T-helper 17 cell (primary cell): ENCODE results near the gene SLIT3. TPM values are rescaled to one million over a fixed set of nuclear protein-coding genes. Genes with fewer than 3 reads are reported as not detected.

Experiments
- ATAC-seq: fragments of 150-1000 bp; cut with Tn5 transposase; 2 replicates; pipeline ENCODE4 v1.10.0; 2021; ENCODE audit warnings: mild to moderate bottlenecking, moderate library complexity
- DNase-seq, 3 donors: peaks; one replicate each; pipeline versions ENCODE4 v3.0.0 to v3.0.0-alpha.2; 2020 to 2021
- H3K9me3 ChIP-seq: one replicate; pipeline ENCODE4 v1.7.0; 2013; ENCODE audit warnings: low read length, mild to moderate bottlenecking; ENCODE audit not compliant: control insufficient read depth, poor library complexity, severe bottlenecking
- H3K27ac Mint-ChIP-seq: one replicate; pipeline ENCODE4 v1.8.0; 2022; ENCODE audit warnings: mild to moderate bottlenecking, moderate library complexity, mixed read lengths
- H3K27me3 Mint-ChIP-seq: one replicate; pipeline ENCODE4 v1.8.0; 2022; ENCODE audit warnings: mixed read lengths
- H3K36me3 Mint-ChIP-seq: one replicate; pipeline ENCODE4 v1.8.0; 2022; ENCODE audit warnings: low read depth, mixed read lengths
- H3K4me1 Mint-ChIP-seq: one replicate; pipeline ENCODE4 v1.8.0; 2022; ENCODE audit warnings: mild to moderate bottlenecking, mixed read lengths
- H3K4me3 Mint-ChIP-seq: one replicate; pipeline ENCODE4 v1.8.0; 2022; ENCODE audit warnings: mild to moderate bottlenecking, moderate library complexity, mixed read lengths
- total RNA-seq, 4 donors: library from RNA in 2 of 4; stranded (reverse) in 2 of 4; gene quantifications; one replicate each; pipeline ENCODE4 v1.2.3 and lab custom pipeline; 2022 to 2026

The SLIT3 gene
- total RNA-seq, 2 donors from 2014 or later: not detected

DNA sequence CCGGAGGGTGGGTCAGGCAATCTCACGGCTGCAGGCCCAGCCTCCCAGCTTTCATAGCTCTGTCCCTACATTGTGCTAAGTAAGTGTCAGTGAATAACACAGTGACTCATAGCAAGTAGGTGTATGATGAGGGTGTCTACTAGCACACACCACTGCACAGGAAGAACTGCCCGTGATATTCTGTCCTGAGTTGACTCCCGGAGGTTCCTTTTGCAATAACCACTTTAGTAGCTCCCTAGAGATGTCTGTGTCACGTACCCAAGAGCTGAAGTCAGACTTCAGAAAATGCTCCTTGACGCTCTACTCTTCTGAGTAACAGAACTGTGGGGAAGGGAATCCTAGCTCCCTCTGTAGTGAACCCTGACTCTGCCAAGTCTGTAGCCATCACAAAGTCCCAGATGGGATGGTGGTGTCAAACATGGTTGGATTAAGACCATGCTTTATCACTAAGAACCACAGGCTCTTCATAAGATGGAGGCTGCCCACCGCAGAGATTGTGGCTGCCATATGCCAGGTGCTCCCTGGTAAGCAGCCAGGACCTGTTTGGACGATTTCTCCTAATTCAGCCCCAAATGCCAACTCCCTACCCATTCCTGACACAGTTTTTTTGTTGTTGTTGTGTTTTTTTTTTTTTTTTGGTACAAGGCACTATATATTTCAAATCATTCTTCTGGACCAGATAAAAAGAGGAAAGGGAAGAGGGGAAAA lies 369.1 kb downstream of the SLIT3 start:
- DNase-seq (no peak), ATAC-seq (no peak)
- no peaks in the 10 kb centered on the region for H3K4me1 Mint-ChIP-seq
- no peaks in the 10 kb centered on the region for H3K36me3 Mint-ChIP-seq
- H3K27me3 Mint-ChIP-seq: peaks cover 46% of the 10 kb centered on the region
- H3K9me3 ChIP-seq: no peaks in the 10 kb centered on the region
- no peak overlapping the region for H3K27ac Mint-ChIP-seq
- no peak overlapping the region for H3K4me3 Mint-ChIP-seq

DNA sequence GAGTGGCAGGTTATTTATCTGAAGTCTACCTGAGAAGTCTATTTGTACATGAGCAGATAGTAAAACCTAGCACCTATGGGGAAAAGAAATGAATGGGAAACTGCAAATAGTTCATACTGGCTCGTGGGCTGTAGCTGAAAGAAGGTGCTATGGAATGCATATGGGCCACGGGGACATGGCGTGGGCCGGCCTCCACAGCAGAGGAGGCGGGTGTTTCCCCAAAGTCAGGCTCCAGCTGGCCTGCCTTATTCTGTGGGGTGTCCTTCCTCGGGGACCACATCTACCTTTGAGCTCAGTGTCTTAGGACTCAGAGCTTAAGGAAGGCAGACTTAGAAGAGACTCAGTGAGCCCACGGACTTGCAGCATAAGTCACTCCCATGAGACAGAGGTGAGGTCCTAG lies 371.3 kb downstream of the SLIT3 start:
- H3K36me3 Mint-ChIP-seq: no peaks in the 10 kb centered on the region

DNA sequence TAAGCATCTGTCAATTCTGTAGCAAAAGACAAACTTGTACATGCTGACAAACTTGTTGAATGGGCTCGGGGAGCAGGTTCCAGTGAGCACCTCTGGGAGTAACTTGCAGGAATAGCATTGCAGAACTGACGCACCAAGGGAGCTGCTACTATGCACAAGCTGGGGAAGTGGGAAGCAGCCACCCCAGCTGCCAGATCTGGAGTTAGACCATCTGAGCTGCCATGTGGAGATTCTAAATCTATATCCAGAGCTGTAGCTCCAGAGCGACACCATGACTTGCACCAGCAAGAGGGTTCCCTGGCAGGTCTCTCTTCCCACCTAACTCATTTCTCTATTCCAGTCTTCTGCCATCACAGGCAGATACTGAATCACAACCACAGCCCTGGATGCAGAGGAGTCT lies 375.8 kb downstream of the SLIT3 start:
- H3K4me1 Mint-ChIP-seq: peaks cover 4% of the 10 kb centered on the region
- ATAC-seq: no peak
- H3K27ac Mint-ChIP-seq: no peak overlapping the region
- H3K9me3 ChIP-seq: no peaks in the 10 kb centered on the region
- DNase-seq: no peak
- H3K4me3 Mint-ChIP-seq: no peak overlapping the region
- H3K27me3 Mint-ChIP-seq: peaks cover 50% of the 10 kb centered on the region
- H3K36me3 Mint-ChIP-seq: no peaks in the 10 kb centered on the region

More for the DNA sequence above, 371.3 kb downstream of the SLIT3 start:
- no peak for ATAC-seq
- no peak overlapping the region for H3K4me3 Mint-ChIP-seq
- H3K9me3 ChIP-seq: no peaks in the 10 kb centered on the region
- DNase-seq: no peak
- no peaks in the 10 kb centered on the region for H3K4me1 Mint-ChIP-seq
- H3K27me3 Mint-ChIP-seq: peaks cover 46% of the 10 kb centered on the region
- H3K27ac Mint-ChIP-seq: no peak overlapping the region

DNA sequence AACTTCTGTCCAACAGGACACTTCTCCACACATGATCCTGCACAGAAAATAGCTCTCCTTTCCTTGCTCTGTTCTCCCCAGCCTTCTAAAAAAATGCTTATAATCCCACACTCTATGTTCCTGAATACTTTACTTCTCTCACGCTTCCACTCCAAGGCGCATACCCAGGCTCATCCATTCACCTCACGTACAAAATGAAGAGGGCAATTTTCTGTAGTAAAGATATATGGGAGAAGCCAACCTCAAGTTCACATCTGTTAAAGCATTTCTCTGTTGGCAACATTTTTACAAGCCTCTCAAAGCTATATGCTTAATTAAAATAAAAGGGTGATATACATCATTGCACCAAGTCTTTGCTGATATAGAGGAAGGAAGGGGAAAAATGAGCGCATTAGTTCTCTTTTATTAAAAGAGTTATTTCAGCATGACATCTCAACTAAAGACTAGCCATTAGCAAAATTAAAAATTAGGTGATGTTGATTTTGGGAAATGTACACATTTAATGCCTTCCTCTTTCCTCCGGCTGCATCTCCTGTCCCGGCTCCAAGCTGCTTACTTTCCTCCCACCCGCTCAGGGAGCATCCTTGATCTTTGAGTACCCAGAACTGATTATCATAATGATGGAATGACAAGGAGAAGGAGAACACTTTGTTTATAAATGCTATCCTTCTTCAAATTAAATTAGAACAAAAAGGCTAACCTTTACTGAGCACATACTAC lies 379.6 kb downstream of the SLIT3 start:
- no peak for ATAC-seq
- Mint-ChIP-seq H3K27ac (no peak overlapping the region), H3K27me3 (peaks cover 65% of the 10 kb centered on the region), H3K4me1 (peaks cover 5% of the 10 kb centered on the region), H3K36me3 (no peaks in the 10 kb centered on the region), H3K4me3 (no peak overlapping the region)
- DNase-seq: no peak
- H3K9me3 ChIP-seq: no peaks in the 10 kb centered on the region

DNA sequence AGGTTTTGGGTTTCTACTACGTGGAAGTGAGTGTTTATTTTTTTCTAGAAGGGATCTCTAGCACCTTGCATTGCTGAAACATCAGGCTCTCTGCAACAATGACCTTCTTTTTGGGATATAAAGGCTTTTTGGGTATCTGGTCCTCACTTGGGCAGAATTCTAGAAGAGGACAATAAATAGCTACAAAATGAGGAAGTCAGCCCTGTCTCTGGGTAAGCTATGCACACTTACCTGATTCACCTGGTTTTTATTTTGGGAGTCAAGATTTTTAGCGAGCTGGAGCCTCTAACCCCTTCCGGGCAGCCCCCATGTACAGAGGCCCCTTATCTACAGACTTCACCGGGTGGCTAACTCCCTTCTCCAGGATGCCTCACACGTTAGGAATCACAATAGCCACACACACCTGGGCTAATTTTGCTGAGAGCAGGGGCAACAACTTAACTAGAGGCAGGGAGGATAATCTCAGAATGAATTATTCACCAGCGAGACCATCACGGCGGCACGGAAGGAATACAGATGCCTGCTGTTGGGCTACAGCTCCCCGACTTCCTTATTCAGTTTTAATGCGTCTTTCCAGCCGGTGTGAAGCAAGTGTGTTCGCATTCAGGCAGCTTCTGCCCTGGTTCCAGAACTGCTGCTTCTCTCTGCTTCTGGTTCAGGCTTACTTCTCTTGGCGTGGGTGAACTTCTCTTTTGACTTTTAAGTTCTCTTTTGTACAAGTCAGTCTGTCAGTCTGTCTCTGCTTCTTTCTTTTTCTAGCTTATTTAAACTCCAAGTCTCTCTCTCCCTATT lies 380.7 kb downstream of the SLIT3 start:
- Mint-ChIP-seq H3K27ac (no peak overlapping the region), H3K4me3 (no peak overlapping the region), H3K4me1 (peaks cover 5% of the 10 kb centered on the region), H3K36me3 (no peaks in the 10 kb centered on the region), H3K27me3 (peaks cover 69% of the 10 kb centered on the region)
- no peak for ATAC-seq
- H3K9me3 ChIP-seq: no peaks in the 10 kb centered on the region
- DNase-seq: no peak

DNA sequence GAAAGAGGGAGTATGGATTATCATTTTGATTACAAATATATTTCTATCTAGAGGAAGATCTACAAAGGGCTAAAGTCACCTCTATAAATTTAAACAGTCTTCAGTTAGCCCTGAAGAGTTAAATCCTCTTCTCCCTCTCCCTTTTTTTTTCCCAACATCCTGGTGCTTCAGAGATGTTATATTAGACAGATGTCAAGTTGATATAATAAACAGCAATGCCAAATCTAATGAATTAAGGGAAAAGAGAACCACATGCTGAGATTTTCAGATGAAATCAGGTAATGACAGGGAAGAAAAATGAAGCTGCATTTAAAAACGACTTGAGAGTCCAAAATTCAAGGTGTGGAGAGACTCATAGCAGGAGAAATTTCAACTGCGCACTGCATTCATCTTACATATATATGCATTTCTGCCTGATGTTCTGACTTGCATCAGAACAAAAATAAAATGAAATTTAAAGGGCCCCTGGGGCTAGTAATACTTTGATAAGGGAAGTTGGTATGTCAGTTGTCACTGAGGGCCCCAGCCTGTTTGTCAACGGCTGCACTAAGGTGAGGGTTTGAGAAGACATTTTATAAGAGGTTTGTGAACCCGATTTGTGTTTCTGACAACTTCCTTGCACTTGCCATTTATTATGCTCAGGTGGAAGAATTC lies 382.9 kb downstream of the SLIT3 start:
- no peaks in the 10 kb centered on the region for H3K9me3 ChIP-seq
- ATAC-seq: no peak
- H3K4me1 Mint-ChIP-seq: peaks cover 5% of the 10 kb centered on the region
- H3K4me3 Mint-ChIP-seq: no peak overlapping the region
- H3K27ac Mint-ChIP-seq: no peak overlapping the region
- H3K27me3 Mint-ChIP-seq: peaks cover 73% of the 10 kb centered on the region
- DNase-seq: no peak
- H3K36me3 Mint-ChIP-seq: no peaks in the 10 kb centered on the region

DNA sequence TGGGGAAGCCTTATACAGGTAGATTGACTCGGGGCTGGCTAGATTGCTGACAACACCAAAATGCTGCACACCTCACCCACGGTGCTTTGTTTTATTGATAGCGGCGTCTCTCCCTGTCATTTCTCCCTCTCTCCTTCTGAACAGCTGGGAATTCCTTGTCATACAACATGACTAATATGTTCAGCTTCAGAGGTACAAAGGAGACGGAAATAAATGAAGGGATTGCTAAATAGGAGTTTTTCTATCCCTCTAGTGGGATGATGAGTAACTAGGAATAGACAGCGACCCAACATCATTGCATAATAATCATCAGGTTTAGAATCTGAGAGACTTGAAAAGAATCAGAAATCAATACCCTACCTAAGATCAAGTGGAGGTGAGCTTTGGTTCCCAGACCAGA lies 384.1 kb downstream of the SLIT3 start:
- Mint-ChIP-seq H3K36me3 (no peaks in the 10 kb centered on the region), H3K4me3 (no peak overlapping the region), H3K27me3 (peaks cover 68% of the 10 kb centered on the region), H3K27ac (no peak overlapping the region), H3K4me1 (peaks cover 5% of the 10 kb centered on the region)
- no peaks in the 10 kb centered on the region for H3K9me3 ChIP-seq
- ATAC-seq (no peak), DNase-seq (no peak)

DNA sequence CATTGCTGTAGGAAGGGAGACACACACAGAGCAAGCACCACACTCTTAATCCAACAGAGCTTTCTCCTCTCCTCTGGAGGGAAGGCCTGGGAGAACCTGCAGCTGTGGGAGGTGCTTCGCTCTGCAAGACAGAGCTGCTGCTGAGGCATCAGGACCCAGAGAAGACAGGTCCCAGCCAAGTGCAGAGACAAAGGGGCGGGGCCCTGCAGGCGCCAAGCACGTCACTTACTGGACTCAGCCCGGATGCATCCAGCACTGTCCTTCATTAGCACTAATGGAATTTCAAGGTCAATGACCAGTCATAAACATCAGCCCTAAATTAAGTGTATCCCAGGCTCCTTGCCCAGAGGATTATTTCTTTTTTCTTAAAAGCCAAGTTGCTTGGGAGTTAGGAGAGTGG lies 384.7 kb downstream of the SLIT3 start:
- no peak overlapping the region for H3K4me3 Mint-ChIP-seq
- peaks cover 5% of the 10 kb centered on the region for H3K4me1 Mint-ChIP-seq
- ATAC-seq (no peak), DNase-seq (no peak)
- no peak overlapping the region for H3K27ac Mint-ChIP-seq
- H3K27me3 Mint-ChIP-seq: peaks cover 66% of the 10 kb centered on the region
- no peaks in the 10 kb centered on the region for H3K36me3 Mint-ChIP-seq
- H3K9me3 ChIP-seq: no peaks in the 10 kb centered on the region

DNA sequence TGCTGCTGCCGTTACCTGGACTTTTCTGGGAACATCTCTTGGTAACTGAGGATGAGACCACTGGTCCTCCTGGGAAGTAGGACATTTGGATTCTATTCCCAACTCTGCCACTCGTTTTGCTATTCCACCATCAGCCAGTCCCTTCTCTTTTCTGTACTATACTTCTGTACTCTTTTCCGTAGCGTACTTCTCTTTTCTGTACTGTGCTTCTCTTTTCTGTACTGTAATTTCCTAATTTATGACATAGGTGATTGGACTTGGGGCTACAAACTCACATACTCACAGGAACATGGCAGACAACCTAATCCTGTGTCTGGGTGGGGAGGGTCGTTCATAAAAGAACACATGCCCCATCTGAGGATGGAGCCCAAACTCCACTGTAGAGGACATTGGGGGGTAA lies 386.4 kb downstream of the SLIT3 start:
- no peaks in the 10 kb centered on the region for H3K9me3 ChIP-seq
- no peak for DNase-seq
- Mint-ChIP-seq H3K27ac (no peak overlapping the region), H3K27me3 (peaks cover 67% of the 10 kb centered on the region), H3K4me3 (no peak overlapping the region), H3K4me1 (no peaks in the 10 kb centered on the region), H3K36me3 (no peaks in the 10 kb centered on the region)
- no peak for ATAC-seq

DNA sequence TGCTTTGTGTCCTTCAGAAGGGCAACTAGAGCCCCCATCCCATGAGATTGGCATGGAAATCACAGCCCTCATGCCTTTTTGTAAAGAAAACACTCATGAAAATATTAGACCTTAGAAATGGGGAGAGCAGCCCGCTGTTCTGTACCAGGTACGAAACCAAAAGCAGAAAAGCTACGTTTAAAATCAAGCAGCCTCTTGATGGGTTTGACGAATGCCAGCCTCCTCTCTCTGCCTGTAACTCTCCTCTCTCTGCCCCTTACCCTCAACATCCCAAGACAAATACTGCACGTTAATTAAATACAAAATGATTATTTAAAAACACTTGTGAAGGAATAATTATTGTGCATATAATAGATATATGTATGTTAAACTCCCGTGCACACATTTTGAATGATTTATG lies 390.1 kb downstream of the SLIT3 start:
- no peaks in the 10 kb centered on the region for H3K4me1 Mint-ChIP-seq
- no peak for ATAC-seq
- peaks cover 55% of the 10 kb centered on the region for H3K27me3 Mint-ChIP-seq
- no peaks in the 10 kb centered on the region for H3K9me3 ChIP-seq
- H3K36me3 Mint-ChIP-seq: no peaks in the 10 kb centered on the region
- no peak overlapping the region for H3K4me3 Mint-ChIP-seq
- DNase-seq: no peak
- H3K27ac Mint-ChIP-seq: no peak overlapping the region

DNA sequence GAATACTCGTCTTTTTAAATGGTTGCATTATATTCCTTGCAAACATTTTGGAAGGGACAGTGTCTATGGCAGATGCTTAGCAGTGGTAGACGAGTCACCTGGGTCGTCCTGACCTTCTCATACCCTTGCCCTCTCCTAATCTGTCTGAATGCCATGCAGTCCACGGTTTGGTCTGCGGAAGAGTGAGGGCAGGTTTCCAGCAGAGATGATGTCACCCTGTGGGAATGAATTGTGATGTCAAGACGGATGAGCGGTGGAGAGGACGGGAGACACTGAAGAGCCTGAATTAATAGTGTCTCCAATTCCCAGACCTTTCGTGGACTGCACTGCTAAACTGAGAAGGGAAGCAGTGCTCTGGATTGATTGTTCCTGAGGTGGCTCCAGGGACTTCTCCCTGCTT lies 392.7 kb downstream of the SLIT3 start:
- Mint-ChIP-seq H3K4me3 (no peak overlapping the region), H3K27me3 (peaks cover 53% of the 10 kb centered on the region), H3K36me3 (no peaks in the 10 kb centered on the region), H3K4me1 (no peaks in the 10 kb centered on the region), H3K27ac (no peak overlapping the region)
- ATAC-seq (no peak), DNase-seq (no peak)
- no peaks in the 10 kb centered on the region for H3K9me3 ChIP-seq

DNA sequence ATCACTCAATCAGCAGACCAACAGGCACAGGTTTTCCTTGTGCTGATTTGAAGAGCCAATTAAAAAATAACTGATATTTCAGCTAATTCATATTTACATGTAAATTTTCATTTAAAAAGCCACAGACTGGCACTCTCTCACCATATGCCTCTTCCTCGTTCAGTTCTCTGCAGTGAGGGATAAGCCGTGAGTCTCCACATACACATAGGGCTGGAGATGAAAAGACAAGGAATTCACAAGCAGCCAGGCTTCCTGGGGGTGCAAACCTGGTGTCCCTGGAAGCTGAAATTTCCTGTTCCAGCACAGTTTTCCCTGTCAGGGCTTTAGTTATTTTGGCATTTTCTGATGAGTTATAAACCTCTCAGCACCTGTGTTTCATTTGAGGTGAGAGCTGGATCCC lies 397.9 kb downstream of the SLIT3 start:
- no peak overlapping the region for H3K27ac Mint-ChIP-seq
- H3K36me3 Mint-ChIP-seq: no peaks in the 10 kb centered on the region
- no peaks in the 10 kb centered on the region for H3K9me3 ChIP-seq
- H3K4me3 Mint-ChIP-seq: no peak overlapping the region
- no peak for DNase-seq
- peaks cover 34% of the 10 kb centered on the region for H3K27me3 Mint-ChIP-seq
- peaks cover 2% of the 10 kb centered on the region for H3K4me1 Mint-ChIP-seq
- no peak for ATAC-seq

DNA sequence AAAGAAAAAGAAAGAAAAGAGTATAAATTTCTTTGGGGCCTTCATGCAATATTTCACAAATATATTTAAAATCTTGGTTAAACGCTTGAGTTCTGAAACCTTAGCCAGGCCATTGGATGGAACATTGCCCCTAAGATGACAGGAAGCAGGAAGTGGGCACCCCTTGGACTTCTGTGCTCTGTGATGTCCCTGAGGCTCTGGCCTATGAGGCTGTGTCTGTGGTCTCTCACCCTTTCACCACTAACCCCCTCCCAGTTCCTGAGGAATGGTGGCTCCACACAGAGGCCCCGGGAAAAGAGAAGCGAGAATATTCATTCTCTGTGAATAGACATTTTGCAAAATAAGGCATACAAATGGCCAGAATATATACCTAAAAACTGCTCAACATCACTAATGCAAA lies 401.3 kb downstream of the SLIT3 start:
- no peak for ATAC-seq
- Mint-ChIP-seq H3K27me3 (peaks cover 33% of the 10 kb centered on the region), H3K4me3 (no peak overlapping the region), H3K27ac (no peak overlapping the region), H3K36me3 (no peaks in the 10 kb centered on the region), H3K4me1 (peaks cover 2% of the 10 kb centered on the region)
- DNase-seq: no peak
- no peaks in the 10 kb centered on the region for H3K9me3 ChIP-seq
